Measurements from ENCODE around the gene DAZ4.
"Not testable (repeated sequence)": the region's sequence is repeated elsewhere in the genome, so short reads cannot be mapped to it uniquely, and the experiment has no call there.

Gene DAZ4

GRCh38 chrY:24833619-24834018, at the start of gene DAZ4:
TSS of gene DAZ4 (plus strand) at chrY:24833919. CDS start at chrY:24834127, 208 bp downstream.
- DNase-seq (ENCODE audit: low read depth, low spot score); CTCF ChIA-PET; POLR2A ChIA-PET; H3K4me3 ChIP-seq (ENCODE audit: low read depth, low read length): not testable (repeated sequence)

DNA sequence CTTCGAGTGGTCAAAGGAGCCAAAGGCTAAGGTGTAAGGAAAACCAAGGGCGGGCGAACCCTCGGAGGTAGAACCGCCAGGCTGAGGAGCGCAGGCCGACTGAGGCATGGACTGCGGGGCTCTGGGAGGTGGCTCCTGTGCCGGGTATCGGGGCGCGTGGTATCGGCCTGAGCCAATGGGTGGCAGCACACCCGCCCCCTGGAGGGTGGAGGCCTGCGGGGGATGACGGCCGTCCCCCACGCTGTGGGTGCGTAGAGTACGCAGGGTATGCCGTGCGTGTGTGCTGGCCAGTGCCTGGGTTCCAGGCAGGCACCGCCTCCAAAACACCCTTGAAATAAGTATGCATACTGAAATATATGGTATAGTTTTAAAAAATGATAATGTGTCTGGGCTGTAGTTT, 20.4 kb upstream of the DAZ4 start, which contains the start of gene DAZ3:
Gene DAZ3 (minus strand): TSS at position 101 of the 400 bp plus-strand sequence. CDS start 208 bp downstream, outside the sequence.
- POLR2A ChIA-PET; CTCF ChIA-PET; H3K4me3 ChIP-seq (ENCODE audit: low read depth, low read length); DNase-seq (ENCODE audit: low read depth, low spot score): not testable (repeated sequence)

- H3K4me3 ChIP-seq (ENCODE audit: low read depth, low read length); CTCF ChIA-PET; POLR2A ChIA-PET; DNase-seq (ENCODE audit: low read depth, low spot score): not testable (repeated sequence)
Measured at GRCh38 chrY:24821836-24822235, 11.9 kb upstream of the DAZ4 start.

DNA sequence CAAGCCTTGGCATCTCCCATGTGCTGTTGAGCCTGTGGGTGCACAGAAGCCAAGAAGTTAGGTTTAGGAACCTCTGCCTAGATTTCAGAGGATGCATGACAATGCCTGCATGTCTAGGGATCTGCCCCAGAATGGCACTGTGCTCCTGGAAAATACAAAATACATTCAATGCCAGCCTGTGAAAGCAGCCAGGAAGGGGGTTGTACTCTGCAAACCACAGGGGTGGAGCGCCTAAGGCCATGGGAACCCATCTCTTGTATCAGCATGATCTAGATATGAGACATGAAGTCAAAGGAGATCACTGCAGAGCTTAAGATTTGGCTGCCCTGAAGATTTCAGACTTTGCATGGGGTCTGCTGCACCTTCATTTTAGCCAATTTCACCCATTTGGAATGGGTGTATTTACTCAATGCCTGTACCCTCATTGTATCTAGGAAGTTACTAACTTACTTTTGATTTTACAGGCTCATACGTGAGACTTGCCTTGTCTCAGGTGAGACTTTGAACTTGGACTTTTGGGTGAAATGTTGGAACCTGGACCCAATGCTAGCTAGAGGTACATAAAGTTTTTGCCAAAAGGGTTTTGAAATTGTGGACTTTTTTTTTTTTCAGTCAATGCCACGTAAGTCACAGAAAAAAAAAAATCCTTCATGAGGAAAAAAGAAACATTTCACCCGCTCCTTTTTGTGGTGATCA, 9.4 kb upstream of the DAZ4 start:
- POLR2A ChIA-PET; CTCF ChIA-PET; H3K4me3 ChIP-seq (ENCODE audit: low read depth, low read length); DNase-seq (ENCODE audit: low read depth, low spot score): not testable (repeated sequence)

DNA sequence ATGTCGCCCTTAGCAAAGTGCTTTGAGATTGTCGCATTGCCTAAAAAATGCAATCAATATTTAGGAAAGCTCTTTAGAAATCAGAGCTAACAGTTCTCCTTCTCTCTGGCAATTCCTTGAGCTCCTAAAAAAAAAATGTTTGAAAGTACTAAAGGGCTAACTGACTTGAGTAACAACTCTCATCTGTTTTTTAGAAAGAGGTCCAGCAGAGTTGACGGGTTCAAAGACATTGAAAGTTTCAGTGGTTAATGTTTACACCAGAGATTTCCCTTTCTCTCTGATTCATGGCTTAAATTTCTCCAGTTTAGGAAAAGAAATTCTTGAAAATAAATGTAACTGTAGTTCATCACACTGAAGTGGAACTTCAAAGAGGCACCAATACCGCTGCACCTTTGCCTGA, 8.7 kb upstream of the DAZ4 start:
- POLR2A ChIA-PET; DNase-seq (ENCODE audit: low read depth, low spot score); CTCF ChIA-PET; H3K4me3 ChIP-seq (ENCODE audit: low read depth, low read length): not testable (repeated sequence)
